GM23338 (cell line): ENCODE data around the gene ZC3H6. TPM values are rescaled to one million over a fixed set of nuclear protein-coding genes. Genes with fewer than 3 reads are reported as not detected.

Experiments used
- ATAC-seq: fragments of 200-7000 bp; cut with Tn5 transposase; 3 replicates; pipeline ENCODE4 v1.9.1; 2020
- DNase-seq: peaks from one replicate; pipeline ENCODE4 v3.0.0-alpha.2; 2015; ENCODE audit warnings: low spot score
- H2AFZ ChIP-seq: fragments of 200-600 bp; sonication (generic); 2 replicates; pipeline ENCODE4 v1.8.0; 2016; ENCODE audit warnings: antibody characterized with exemption, mild to moderate bottlenecking, moderate library complexity
- H3F3A ChIP-seq: fragments of 200-600 bp; sonication (generic); replicated peaks from 2 replicates; pipeline ENCODE4 v1.8.0; 2017; ENCODE audit warnings: antibody characterized with exemption, mixed run types, low read depth
- H3K27ac ChIP-seq: fragments of 200-600 bp; sonication (generic); 2 replicates; pipeline ENCODE4 v1.6.1; 2016; ENCODE audit warnings: low read depth
- H3K27me3 ChIP-seq: fragments of 200-600 bp; sonication (generic); 2 replicates; pipeline ENCODE4 v1.8.0; 2016; ENCODE audit warnings: mild to moderate bottlenecking, mixed run types, moderate library complexity; ENCODE audit not compliant: insufficient read depth
- H3K36me3 ChIP-seq: fragments of 200-600 bp; sonication (generic); 2 replicates; pipeline ENCODE4 v1.8.0; 2016; ENCODE audit warnings: mild to moderate bottlenecking; ENCODE audit not compliant: insufficient read depth
- H3K4me1 ChIP-seq: fragments of 200-600 bp; sonication (generic); 2 replicates; pipeline ENCODE4 v1.8.0; 2016; ENCODE audit warnings: mild to moderate bottlenecking, moderate library complexity; ENCODE audit not compliant: insufficient read depth
- H3K4me2 ChIP-seq: fragments of 200-600 bp; sonication (generic); 2 replicates; pipeline ENCODE4 v1.7.1; 2017; ENCODE audit warnings: mixed run types
- H3K4me3 ChIP-seq: fragments of 200-600 bp; sonication (generic); 2 replicates; pipeline ENCODE4 v1.6.1; 2016; ENCODE audit warnings: mixed run types
- H3K79me2 ChIP-seq: fragments of 200-600 bp; sonication (generic); replicated peaks from 2 replicates; pipeline ENCODE4 v1.8.0; 2017; ENCODE audit warnings: mild to moderate bottlenecking; ENCODE audit not compliant: insufficient read depth
- H3K9me2 ChIP-seq: fragments of 200-600 bp; sonication (generic); 2 replicates; pipeline ENCODE4 v1.8.0; 2017; ENCODE audit not compliant: insufficient read depth
- H4K20me1 ChIP-seq: fragments of 200-600 bp; sonication (generic); replicated peaks from 2 replicates; pipeline ENCODE4 v1.8.0; 2017; ENCODE audit warnings: mild to moderate bottlenecking; ENCODE audit not compliant: insufficient read depth
- H3K27ac Mint-ChIP-seq: 2 replicates; pipeline ENCODE4 v1.8.0; 2020; ENCODE audit warnings: inconsistent platforms, mild to moderate bottlenecking, moderate library complexity, mixed read lengths
- H3K27me3 Mint-ChIP-seq: 3 replicates; pipeline ENCODE4 v1.8.0; 2022; ENCODE audit warnings: low read depth, mild to moderate bottlenecking, moderate library complexity, mixed read lengths, inconsistent platforms; ENCODE audit not compliant: insufficient read depth, poor library complexity
- H3K36me3 Mint-ChIP-seq: 3 replicates; pipeline ENCODE4 v1.8.0; 2021; ENCODE audit warnings: low read depth, mild to moderate bottlenecking, inconsistent platforms, moderate library complexity, mixed read lengths
- H3K4me1 Mint-ChIP-seq: 3 replicates; pipeline ENCODE4 v1.8.0; 2020; ENCODE audit warnings: mild to moderate bottlenecking, inconsistent platforms, mixed read lengths
- H3K4me3 Mint-ChIP-seq: 3 replicates; pipeline ENCODE4 v1.8.0; 2021; ENCODE audit warnings: moderate library complexity, mild to moderate bottlenecking, inconsistent platforms, mixed read lengths
- H3K9me3 Mint-ChIP-seq: 3 replicates; pipeline ENCODE4 v1.8.0; 2020; ENCODE audit warnings: moderate library complexity, mild to moderate bottlenecking, inconsistent platforms, mixed read lengths
- CREB1 ChIP-seq: fragments of 250-450 bp; sonication (Bioruptor Pico); IDR thresholded peaks from 2 replicates; pipeline ENCODE4 v1.5.0; 2020; ENCODE audit warnings: low read depth, mild to moderate bottlenecking, moderate library complexity
- EZH2phosphoT487 ChIP-seq: fragments of 200-600 bp; sonication (generic); IDR thresholded peaks from one replicate; pipeline ENCODE4 v1.8.1; 2018; ENCODE audit warnings: antibody characterized with exemption; ENCODE audit not compliant: unreplicated experiment
- JUNB ChIP-seq: IDR thresholded peaks from one replicate; pipeline ENCODE4 v1.6.1; 2016; ENCODE audit warnings: antibody characterized with exemption; ENCODE audit not compliant: unreplicated experiment
- NANOG ChIP-seq: IDR thresholded peaks from 2 replicates; pipeline ENCODE4 v1.6.1; 2016; ENCODE audit warnings: antibody characterized with exemption, borderline replicate concordance
- POLR2AphosphoS5 ChIP-seq: IDR thresholded peaks from 2 replicates; pipeline ENCODE4 v1.6.1; 2016; ENCODE audit warnings: antibody characterized with exemption, low read depth
- ZNF331 ChIP-seq: fragments of 250-450 bp; sonication (Bioruptor Pico); IDR thresholded peaks from 2 replicates; pipeline ENCODE4 v1.5.0; 2020; ENCODE audit warnings: low read depth, mild to moderate bottlenecking, moderate library complexity
- polyA plus RNA-seq: library from polyadenylated mRNA; unstranded; fragments of >200 nt; fragmentation: Nextera tagmentation; extraction: Ambion mirVana; gene quantifications from 2 replicates; pipeline ENCODE4 v1.2.1, GENCODE V29; 2016
- total RNA-seq: library from RNA; depleted of rRNA; stranded (reverse); fragments of >200 nt; shearing (Covaris generic); gene quantifications from 2 replicates; pipeline ENCODE4 v1.2.3, GENCODE V29; 2014
- TF ChIP-seq, protein P1 (sequence below): IDR thresholded peaks from 2 replicates; pipeline ENCODE4 v1.6.1; 2016; ENCODE audit warnings: antibody characterized with exemption
- TF ChIP-seq, protein P2 (sequence below): fragments of 250-450 bp; sonication (Bioruptor Pico); IDR thresholded peaks from 2 replicates; pipeline ENCODE4 v1.5.0; 2020; ENCODE audit warnings: mild to moderate bottlenecking, moderate library complexity
- TF ChIP-seq, protein P3 (sequence below), 2 experiments: fragments of 200-600 bp in 1 of 2; sonication (generic) in 1 of 2; conservative IDR thresholded peaks; 2 replicates each; pipeline versions ENCODE4 v1.5.1 to v1.6.1; 2016 to 2017; ENCODE audit warnings: antibody characterized with exemption in 2 of 2, low read depth in 2 of 2, mild to moderate bottlenecking in 2 of 2, moderate library complexity in 1 of 2

Gene ZC3H6
- total and polyA plus RNA-seq, 2 experiments from 2014 or later, result 4.9 to 8.0 TPM

DNA sequence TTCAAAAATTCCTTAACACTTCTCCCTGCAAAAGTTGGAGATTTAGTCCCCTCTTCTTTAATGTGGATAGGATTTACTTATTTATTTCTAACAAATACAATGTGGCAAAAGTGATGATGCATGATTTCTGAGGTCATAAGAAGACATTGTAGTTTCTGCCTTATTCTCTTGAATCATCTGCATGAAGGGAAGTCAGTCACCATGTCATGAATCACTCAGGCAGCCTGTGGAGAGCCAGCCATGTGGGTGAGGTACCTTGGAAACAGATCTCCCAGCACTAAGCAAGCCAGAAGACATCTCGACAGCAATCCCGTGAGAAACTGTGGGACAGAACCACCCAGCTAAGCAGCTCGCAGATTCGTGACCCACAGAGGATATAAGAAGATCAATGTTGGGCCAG, 17.8 kb upstream of the ZC3H6 start:
- Histone ChIP-seq H3K4me1 (peaks cover 19% of the 10 kb centered on the region), H3K9me2 (0 out of 2 replicates have a peak, but pooled peaks cover 9% of the 10 kb centered on the region), H3K79me2 (peaks cover 2% of the 10 kb centered on the region; the same call in 1 of the 2 replicates), H3K27me3 (no peaks in the 10 kb centered on the region), H3K27ac (no peak overlapping the region), H3K4me2 (no peak overlapping the region), H3K4me3 (no peak overlapping the region), H3K36me3 (no peaks in the 10 kb centered on the region), H2AFZ (no peak overlapping the region), H4K20me1 (no peaks in the 10 kb centered on the region), H3F3A (no peaks in the 10 kb centered on the region)
- no peak for TF ChIP-seq NANOG
- TF ChIP-seq ZNF331 (CRISPR knock-in tag), result no peak
- no peak for TF ChIP-seq JUNB
- no peak for TF ChIP-seq POLR2AphosphoS5
- TF ChIP-seq, protein P1, sequence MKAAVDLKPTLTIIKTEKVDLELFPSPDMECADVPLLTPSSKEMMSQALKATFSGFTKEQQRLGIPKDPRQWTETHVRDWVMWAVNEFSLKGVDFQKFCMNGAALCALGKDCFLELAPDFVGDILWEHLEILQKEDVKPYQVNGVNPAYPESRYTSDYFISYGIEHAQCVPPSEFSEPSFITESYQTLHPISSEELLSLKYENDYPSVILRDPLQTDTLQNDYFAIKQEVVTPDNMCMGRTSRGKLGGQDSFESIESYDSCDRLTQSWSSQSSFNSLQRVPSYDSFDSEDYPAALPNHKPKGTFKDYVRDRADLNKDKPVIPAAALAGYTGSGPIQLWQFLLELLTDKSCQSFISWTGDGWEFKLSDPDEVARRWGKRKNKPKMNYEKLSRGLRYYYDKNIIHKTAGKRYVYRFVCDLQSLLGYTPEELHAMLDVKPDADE, result no peak
- TF ChIP-seq CREB1 (CRISPR knock-in tag), result no peak
- TF ChIP-seq, protein P2, sequence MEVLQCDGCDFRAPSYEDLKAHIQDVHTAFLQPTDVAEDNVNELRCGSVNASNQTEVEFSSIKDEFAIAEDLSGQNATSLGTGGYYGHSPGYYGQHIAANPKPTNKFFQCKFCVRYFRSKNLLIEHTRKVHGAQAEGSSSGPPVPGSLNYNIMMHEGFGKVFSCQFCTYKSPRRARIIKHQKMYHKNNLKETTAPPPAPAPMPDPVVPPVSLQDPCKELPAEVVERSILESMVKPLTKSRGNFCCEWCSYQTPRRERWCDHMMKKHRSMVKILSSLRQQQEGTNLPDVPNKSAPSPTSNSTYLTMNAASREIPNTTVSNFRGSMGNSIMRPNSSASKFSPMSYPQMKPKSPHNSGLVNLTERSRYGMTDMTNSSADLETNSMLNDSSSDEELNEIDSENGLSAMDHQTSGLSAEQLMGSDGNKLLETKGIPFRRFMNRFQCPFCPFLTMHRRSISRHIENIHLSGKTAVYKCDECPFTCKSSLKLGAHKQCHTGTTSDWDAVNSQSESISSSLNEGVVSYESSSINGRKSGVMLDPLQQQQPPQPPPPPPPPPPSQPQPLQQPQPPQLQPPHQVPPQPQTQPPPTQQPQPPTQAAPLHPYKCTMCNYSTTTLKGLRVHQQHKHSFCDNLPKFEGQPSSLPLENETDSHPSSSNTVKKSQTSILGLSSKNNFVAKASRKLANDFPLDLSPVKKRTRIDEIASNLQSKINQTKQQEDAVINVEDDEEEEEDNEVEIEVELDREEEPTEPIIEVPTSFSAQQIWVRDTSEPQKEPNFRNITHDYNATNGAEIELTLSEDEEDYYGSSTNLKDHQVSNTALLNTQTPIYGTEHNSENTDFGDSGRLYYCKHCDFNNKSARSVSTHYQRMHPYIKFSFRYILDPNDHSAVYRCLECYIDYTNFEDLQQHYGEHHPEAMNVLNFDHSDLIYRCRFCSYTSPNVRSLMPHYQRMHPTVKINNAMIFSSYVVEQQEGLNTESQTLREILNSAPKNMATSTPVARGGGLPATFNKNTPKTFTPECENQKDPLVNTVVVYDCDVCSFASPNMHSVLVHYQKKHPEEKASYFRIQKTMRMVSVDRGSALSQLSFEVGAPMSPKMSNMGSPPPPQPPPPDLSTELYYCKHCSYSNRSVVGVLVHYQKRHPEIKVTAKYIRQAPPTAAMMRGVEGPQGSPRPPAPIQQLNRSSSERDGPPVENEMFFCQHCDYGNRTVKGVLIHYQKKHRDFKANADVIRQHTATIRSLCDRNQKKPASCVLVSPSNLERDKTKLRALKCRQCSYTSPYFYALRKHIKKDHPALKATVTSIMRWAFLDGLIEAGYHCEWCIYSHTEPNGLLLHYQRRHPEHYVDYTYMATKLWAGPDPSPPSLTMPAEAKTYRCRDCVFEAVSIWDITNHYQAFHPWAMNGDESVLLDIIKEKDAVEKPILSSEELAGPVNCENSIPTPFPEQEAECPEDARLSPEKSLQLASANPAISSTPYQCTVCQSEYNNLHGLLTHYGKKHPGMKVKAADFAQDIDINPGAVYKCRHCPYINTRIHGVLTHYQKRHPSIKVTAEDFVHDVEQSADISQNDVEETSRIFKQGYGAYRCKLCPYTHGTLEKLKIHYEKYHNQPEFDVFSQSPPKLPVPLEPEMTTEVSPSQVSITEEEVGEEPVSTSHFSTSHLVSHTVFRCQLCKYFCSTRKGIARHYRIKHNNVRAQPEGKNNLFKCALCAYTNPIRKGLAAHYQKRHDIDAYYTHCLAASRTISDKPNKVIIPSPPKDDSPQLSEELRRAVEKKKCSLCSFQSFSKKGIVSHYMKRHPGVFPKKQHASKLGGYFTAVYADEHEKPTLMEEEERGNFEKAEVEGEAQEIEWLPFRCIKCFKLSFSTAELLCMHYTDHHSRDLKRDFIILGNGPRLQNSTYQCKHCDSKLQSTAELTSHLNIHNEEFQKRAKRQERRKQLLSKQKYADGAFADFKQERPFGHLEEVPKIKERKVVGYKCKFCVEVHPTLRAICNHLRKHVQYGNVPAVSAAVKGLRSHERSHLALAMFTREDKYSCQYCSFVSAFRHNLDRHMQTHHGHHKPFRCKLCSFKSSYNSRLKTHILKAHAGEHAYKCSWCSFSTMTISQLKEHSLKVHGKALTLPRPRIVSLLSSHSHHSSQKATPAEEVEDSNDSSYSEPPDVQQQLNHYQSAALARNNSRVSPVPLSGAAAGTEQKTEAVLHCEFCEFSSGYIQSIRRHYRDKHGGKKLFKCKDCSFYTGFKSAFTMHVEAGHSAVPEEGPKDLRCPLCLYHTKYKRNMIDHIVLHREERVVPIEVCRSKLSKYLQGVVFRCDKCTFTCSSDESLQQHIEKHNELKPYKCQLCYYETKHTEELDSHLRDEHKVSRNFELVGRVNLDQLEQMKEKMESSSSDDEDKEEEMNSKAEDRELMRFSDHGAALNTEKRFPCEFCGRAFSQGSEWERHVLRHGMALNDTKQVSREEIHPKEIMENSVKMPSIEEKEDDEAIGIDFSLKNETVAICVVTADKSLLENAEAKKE (CRISPR knock-in tag), result no peak
- no peak for TF ChIP-seq EZH2phosphoT487
- TF ChIP-seq, protein P3, sequence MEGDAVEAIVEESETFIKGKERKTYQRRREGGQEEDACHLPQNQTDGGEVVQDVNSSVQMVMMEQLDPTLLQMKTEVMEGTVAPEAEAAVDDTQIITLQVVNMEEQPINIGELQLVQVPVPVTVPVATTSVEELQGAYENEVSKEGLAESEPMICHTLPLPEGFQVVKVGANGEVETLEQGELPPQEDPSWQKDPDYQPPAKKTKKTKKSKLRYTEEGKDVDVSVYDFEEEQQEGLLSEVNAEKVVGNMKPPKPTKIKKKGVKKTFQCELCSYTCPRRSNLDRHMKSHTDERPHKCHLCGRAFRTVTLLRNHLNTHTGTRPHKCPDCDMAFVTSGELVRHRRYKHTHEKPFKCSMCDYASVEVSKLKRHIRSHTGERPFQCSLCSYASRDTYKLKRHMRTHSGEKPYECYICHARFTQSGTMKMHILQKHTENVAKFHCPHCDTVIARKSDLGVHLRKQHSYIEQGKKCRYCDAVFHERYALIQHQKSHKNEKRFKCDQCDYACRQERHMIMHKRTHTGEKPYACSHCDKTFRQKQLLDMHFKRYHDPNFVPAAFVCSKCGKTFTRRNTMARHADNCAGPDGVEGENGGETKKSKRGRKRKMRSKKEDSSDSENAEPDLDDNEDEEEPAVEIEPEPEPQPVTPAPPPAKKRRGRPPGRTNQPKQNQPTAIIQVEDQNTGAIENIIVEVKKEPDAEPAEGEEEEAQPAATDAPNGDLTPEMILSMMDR (conservative IDR thresholded peaks at IDR 0.05; ENCODE audit: low read depth in 2 of 2), result no peak
- Mint-ChIP-seq H3K27ac (no peak overlapping the region), H3K9me3 (peaks cover 6% of the 10 kb centered on the region; the same call in 2 of the 3 replicates), H3K27me3 (no peaks in the 10 kb centered on the region), H3K4me3 (no peak overlapping the region), H3K36me3 (peaks cover 1% of the 10 kb centered on the region; the same call in 1 of the 3 replicates), H3K4me1 (peaks cover 16% of the 10 kb centered on the region)
- DNase-seq (no peak), ATAC-seq (no peak)
